Activated naive CD8-positive, alpha-beta T cell treated with anti-CD3 and anti-CD28 coated beads, Interleukin-2, amount 50 U/mL, for 24 hours (primary cell): ENCODE results near the gene RECQL.
"Not testable (repeated sequence)": the region's sequence is repeated elsewhere in the genome, so short reads cannot be mapped to it uniquely, and the experiment has no call there.

ENCODE experiments used
- ATAC-seq: fragments of 150-1000 bp; cut with Tn5 transposase; one replicate; pipeline ENCODE4 v1.10.0; 2021
- DNase-seq: peaks from one replicate; pipeline ENCODE4 v3.0.0; 2021
- H3K27ac Mint-ChIP-seq: one replicate; pipeline ENCODE4 v1.8.0; 2021; ENCODE audit warnings: mild to moderate bottlenecking, mixed read lengths
- H3K27me3 Mint-ChIP-seq: one replicate; pipeline ENCODE4 v1.8.0; 2021; ENCODE audit warnings: mixed read lengths
- H3K36me3 Mint-ChIP-seq: one replicate; pipeline ENCODE4 v1.8.0; 2021; ENCODE audit warnings: low read depth, mixed read lengths
- H3K4me1 Mint-ChIP-seq: one replicate; pipeline ENCODE4 v1.8.0; 2021; ENCODE audit warnings: mixed read lengths
- H3K4me3 Mint-ChIP-seq: one replicate; pipeline ENCODE4 v1.8.0; 2021; ENCODE audit warnings: mild to moderate bottlenecking, moderate library complexity, mixed read lengths
- H3K9me3 Mint-ChIP-seq: one replicate; pipeline ENCODE4 v1.8.0; 2021; ENCODE audit warnings: mixed read lengths

Gene RECQL

GRCh38 chr12:21472197-21472823 is 29.1 kb downstream of the RECQL start:
- peaks cover 24% of the 10 kb centered on the region for H3K4me1 Mint-ChIP-seq
- no peaks in the 10 kb centered on the region for H3K9me3 Mint-ChIP-seq
- no peak for ATAC-seq
- no peak for DNase-seq
- no peak overlapping the region for H3K27ac Mint-ChIP-seq
- H3K27me3 Mint-ChIP-seq: no peaks in the 10 kb centered on the region
- no peak overlapping the region for H3K4me3 Mint-ChIP-seq
- peaks cover 65% of the 10 kb centered on the region for H3K36me3 Mint-ChIP-seq

GRCh38 chr12:21471294-21471693 is 30.1 kb downstream of the RECQL start:
- Mint-ChIP-seq H3K27ac (no peak overlapping the region), H3K27me3 (no peaks in the 10 kb centered on the region), H3K36me3 (peaks cover 64% of the 10 kb centered on the region), H3K4me3 (no peak overlapping the region), H3K9me3 (no peaks in the 10 kb centered on the region), H3K4me1 (peaks cover 16% of the 10 kb centered on the region)
- DNase-seq (no peak), ATAC-seq (no peak)

- H3K4me1 Mint-ChIP-seq: not testable (repeated sequence)
Measured at GRCh38 chr12:21467334-21467733, 34.1 kb downstream of the RECQL start.

GRCh38 chr12:21459474-21459873 is 42.0 kb downstream of the RECQL start:
- Mint-ChIP-seq H3K4me1 (peaks cover 42% of the 10 kb centered on the region), H3K27ac (no peak overlapping the region), H3K36me3 (peaks cover 56% of the 10 kb centered on the region), H3K4me3 (no peak overlapping the region), H3K27me3 (no peaks in the 10 kb centered on the region), H3K9me3 (peaks cover 4% of the 10 kb centered on the region)
- ATAC-seq (no peak), DNase-seq (no peak)

More at GRCh38 chr12:21467334-21467733, 34.1 kb downstream of the RECQL start:
- not testable (repeated sequence) for H3K27me3 Mint-ChIP-seq, ATAC-seq, H3K9me3 Mint-ChIP-seq, DNase-seq, H3K27ac Mint-ChIP-seq, H3K4me3 Mint-ChIP-seq
- peaks cover 62% of the 10 kb centered on the region for H3K36me3 Mint-ChIP-seq

GRCh38 chr12:21456291-21456780 is 45.1 kb downstream of the RECQL start:
- DNase-seq (peak; percentile 33), ATAC-seq (peak; percentile 95)
- Mint-ChIP-seq H3K9me3 (no peaks in the 10 kb centered on the region), H3K27ac (peak overlapping the region; percentile 86), H3K27me3 (no peaks in the 10 kb centered on the region), H3K36me3 (peaks cover 49% of the 10 kb centered on the region), H3K4me1 (peaks cover 56% of the 10 kb centered on the region), H3K4me3 (peak overlapping the region; percentile 25)

GRCh38 chr12:21453312-21453852 is 48.1 kb downstream of the RECQL start:
- Mint-ChIP-seq H3K27ac (peak overlapping the region; percentile 67), H3K27me3 (no peaks in the 10 kb centered on the region), H3K9me3 (no peaks in the 10 kb centered on the region), H3K4me1 (peaks cover 49% of the 10 kb centered on the region), H3K36me3 (peaks cover 40% of the 10 kb centered on the region), H3K4me3 (peak overlapping the region; percentile 18)
- DNase-seq: no peak
- peak; percentile 34 for ATAC-seq

- Mint-ChIP-seq H3K9me3 (no peaks in the 10 kb centered on the region), H3K4me3 (no peak overlapping the region), H3K27me3 (no peaks in the 10 kb centered on the region), H3K36me3 (peaks cover 33% of the 10 kb centered on the region), H3K4me1 (peaks cover 31% of the 10 kb centered on the region), H3K27ac (no peak overlapping the region)
- DNase-seq: no peak
- no peak for ATAC-seq
Measured at GRCh38 chr12:21451529-21451928, 49.9 kb downstream of the RECQL start.

GRCh38 chr12:21444193-21445146 is 57.0 kb downstream of the RECQL start:
- ATAC-seq: no peak
- H3K4me3 Mint-ChIP-seq: no peak overlapping the region
- H3K4me1 Mint-ChIP-seq: peaks cover 27% of the 10 kb centered on the region
- H3K36me3 Mint-ChIP-seq: peaks cover 45% of the 10 kb centered on the region
- DNase-seq: no peak
- H3K9me3 Mint-ChIP-seq: no peaks in the 10 kb centered on the region
- H3K27ac Mint-ChIP-seq: peak overlapping the region; percentile 9
- H3K27me3 Mint-ChIP-seq: no peaks in the 10 kb centered on the region

GRCh38 chr12:21439347-21439746 is 62.1 kb downstream of the RECQL start:
- Mint-ChIP-seq H3K27me3 (no peaks in the 10 kb centered on the region), H3K36me3 (peaks cover 15% of the 10 kb centered on the region), H3K4me1 (peaks cover 42% of the 10 kb centered on the region), H3K4me3 (peak overlapping the region; percentile 89), H3K9me3 (no peaks in the 10 kb centered on the region), H3K27ac (peak overlapping the region; percentile 94)
- DNase-seq (no peak), ATAC-seq (no peak)

- no peaks in the 10 kb centered on the region for H3K9me3 Mint-ChIP-seq
Measured at GRCh38 chr12:21438643-21439042, 62.8 kb downstream of the RECQL start.

GRCh38 chr12:21434699-21435098 is 66.7 kb downstream of the RECQL start:
- H3K27me3 Mint-ChIP-seq: no peaks in the 10 kb centered on the region
- H3K36me3 Mint-ChIP-seq: no peaks in the 10 kb centered on the region
- no peaks in the 10 kb centered on the region for H3K9me3 Mint-ChIP-seq
- no peak overlapping the region for H3K4me3 Mint-ChIP-seq
- no peak overlapping the region for H3K27ac Mint-ChIP-seq
- DNase-seq: no peak
- ATAC-seq: no peak
- peaks cover 22% of the 10 kb centered on the region for H3K4me1 Mint-ChIP-seq

More at GRCh38 chr12:21438643-21439042, 62.8 kb downstream of the RECQL start:
- Mint-ChIP-seq H3K27me3 (no peaks in the 10 kb centered on the region), H3K27ac (peak overlapping the region; percentile 94), H3K36me3 (peaks cover 15% of the 10 kb centered on the region), H3K4me1 (peaks cover 42% of the 10 kb centered on the region), H3K4me3 (peak overlapping the region; percentile 89)
- peak; percentile 20 for ATAC-seq
- no peak for DNase-seq

GRCh38 chr12:21433525-21433924 is 67.9 kb downstream of the RECQL start:
- no peak overlapping the region for H3K27ac Mint-ChIP-seq
- ATAC-seq: no peak
- no peak for DNase-seq
- peaks cover 10% of the 10 kb centered on the region for H3K4me1 Mint-ChIP-seq
- no peak overlapping the region for H3K4me3 Mint-ChIP-seq
- no peaks in the 10 kb centered on the region for H3K36me3 Mint-ChIP-seq
- no peaks in the 10 kb centered on the region for H3K27me3 Mint-ChIP-seq
- H3K9me3 Mint-ChIP-seq: no peaks in the 10 kb centered on the region

- peaks cover 2% of the 10 kb centered on the region for H3K27me3 Mint-ChIP-seq
- H3K4me1 Mint-ChIP-seq: no peaks in the 10 kb centered on the region
- no peak for DNase-seq
- H3K36me3 Mint-ChIP-seq: no peaks in the 10 kb centered on the region
- H3K9me3 Mint-ChIP-seq: peaks cover 4% of the 10 kb centered on the region
- no peak for ATAC-seq
- H3K4me3 Mint-ChIP-seq: no peak overlapping the region
- no peak overlapping the region for H3K27ac Mint-ChIP-seq
Measured at GRCh38 chr12:21429994-21430393, 71.4 kb downstream of the RECQL start.

GRCh38 chr12:21428241-21428640 is 73.2 kb downstream of the RECQL start:
- H3K4me3 Mint-ChIP-seq: no peak overlapping the region
- H3K9me3 Mint-ChIP-seq: peaks cover 4% of the 10 kb centered on the region
- no peak for ATAC-seq
- H3K4me1 Mint-ChIP-seq: no peaks in the 10 kb centered on the region
- no peak overlapping the region for H3K27ac Mint-ChIP-seq
- no peaks in the 10 kb centered on the region for H3K36me3 Mint-ChIP-seq
- DNase-seq: no peak
- H3K27me3 Mint-ChIP-seq: peaks cover 2% of the 10 kb centered on the region
